CD4-positive, alpha-beta T cell (primary cell): ENCODE results near the gene TBX19. TPM values are rescaled to one million over a fixed set of nuclear protein-coding genes. Genes with fewer than 3 reads are reported as not detected.

Experiments used
- ATAC-seq: fragments of 200-7000 bp; cut with Tn5 transposase; one replicate; pipeline ENCODE4 v1.10.0; 2022; ENCODE audit warnings: mild to moderate bottlenecking; ENCODE audit not compliant: poor library complexity
- CTCF ChIA-PET: fragments of 350-600 bp; sonication (Branson Sonifier 250); formaldehyde crosslinking; loops from one replicate; lab custom pipeline; 2021; ENCODE audit warnings: antibody characterized with exemption, inconsistent platforms; lab: Charles Lee
- POLR2A ChIA-PET: fragments of 350-600 bp; sonication (Branson Sonifier 250); formaldehyde crosslinking; loops from one replicate; lab custom pipeline; 2021; ENCODE audit warnings: antibody characterized with exemption, inconsistent platforms; lab: Charles Lee
- DNase-seq, 14 experiments: peaks; one replicate each; pipeline ENCODE4 v3.0.0-alpha.2; 2013 to 2020; ENCODE audit warnings: mixed read lengths in 2 of 14
- H3K27ac ChIP-seq, 2 donors: one replicate each; pipeline versions ENCODE4 v1.5.1 to v1.7.0; 2013; ENCODE audit warnings: low read length in 2 of 2, low read depth in 1 of 2, mild to moderate bottlenecking in 1 of 2
- H3K27me3 ChIP-seq, 2 experiments: 1 replicate in 1 of 2; 2 replicates in 1 of 2; pipeline versions ENCODE4 v1.6.1 to v1.7.0; 2013; ENCODE audit warnings: low read length in 2 of 2, control low read depth in 1 of 2, mild to moderate bottlenecking in 1 of 2, moderate library complexity in 1 of 2; ENCODE audit not compliant: insufficient read depth in 2 of 2, control insufficient read depth in 1 of 2
- H3K36me3 ChIP-seq: one replicate; pipeline ENCODE4 v1.6.1; 2013; ENCODE audit warnings: low read length, control low read depth; ENCODE audit not compliant: insufficient read depth
- H3K4me1 ChIP-seq: one replicate; pipeline ENCODE4 v1.6.1; 2013; ENCODE audit warnings: low read length, control low read depth; ENCODE audit not compliant: insufficient read depth
- H3K4me3 ChIP-seq: one replicate; pipeline ENCODE4 v1.5.1; 2013; ENCODE audit warnings: mild to moderate bottlenecking, low read length, moderate library complexity
- H3K9me3 ChIP-seq, 2 experiments: 1 replicate in 1 of 2; 2 replicates in 1 of 2; pipeline versions ENCODE4 v1.6.1 to v1.7.0; 2013; ENCODE audit warnings: low read length in 2 of 2, mild to moderate bottlenecking in 2 of 2, control low read depth in 1 of 2, moderate library complexity in 1 of 2; ENCODE audit not compliant: control insufficient read depth in 1 of 2, insufficient read depth in 1 of 2
- H3K27ac Mint-ChIP-seq: one replicate; pipeline ENCODE4 v1.8.0; 2020; ENCODE audit warnings: mixed read lengths
- H3K27me3 Mint-ChIP-seq: one replicate; pipeline ENCODE4 v1.8.0; 2021; ENCODE audit warnings: mixed read lengths
- H3K36me3 Mint-ChIP-seq: one replicate; pipeline ENCODE4 v1.8.0; 2021; ENCODE audit warnings: low read depth, mixed read lengths
- H3K4me1 Mint-ChIP-seq: one replicate; pipeline ENCODE4 v1.8.0; 2021; ENCODE audit warnings: low read depth, mixed read lengths
- H3K4me3 Mint-ChIP-seq: one replicate; pipeline ENCODE4 v1.8.0; 2020; ENCODE audit warnings: mild to moderate bottlenecking, mixed read lengths
- H3K9me3 Mint-ChIP-seq: one replicate; pipeline ENCODE4 v1.8.0; 2020; ENCODE audit warnings: mixed read lengths
- intact Hi-C, 2 experiments: fragments of 100-400 bp; cut with DNase I in 1 of 2; cut with micrococcal nuclease in 1 of 2; formaldehyde crosslinking; loops; one replicate each; pipeline versions ENCODE4 v1.15.1 to v1.9.0; 2023 to 2025; cut with DNase I, micrococcal nuclease
- total RNA-seq, 174 experiments: library from RNA in 2 of 174; stranded (reverse) in 2 of 174; gene quantifications; one replicate each; pipeline ENCODE4 v1.2.3 and lab custom pipeline; 2021 to 2026
- TF ChIP-seq, protein P1 (sequence below): fragments of 200-600 bp; IDR thresholded peaks from one replicate; pipeline ENCODE4 v1.8.0; 2022; ENCODE audit warnings: antibody characterized with exemption, mild to moderate bottlenecking

TBX19 gene
- total RNA-seq, 2 experiments from 2014 or later, result 1.6 to 1.8 TPM

DNA sequence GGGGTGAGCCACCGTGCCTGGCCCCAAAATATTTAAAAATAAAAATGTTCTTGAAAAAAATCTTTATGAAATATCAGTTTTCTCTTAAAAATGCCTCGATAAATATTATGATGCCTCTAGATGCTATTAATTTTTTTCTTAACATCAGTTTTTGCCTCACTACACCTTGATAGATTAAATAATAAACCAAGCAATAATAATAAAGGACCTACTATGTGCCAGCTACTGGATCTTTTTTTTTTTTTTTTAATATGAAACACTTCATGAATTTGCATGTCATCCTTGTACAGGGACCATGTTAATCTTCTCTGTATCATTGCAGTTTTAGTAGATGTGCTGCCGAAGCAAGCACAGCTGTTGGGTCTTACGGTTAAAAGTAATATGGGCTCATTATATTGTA, 17.5 kb upstream of the TBX19 start:
- H3K9me3 Mint-ChIP-seq, result peaks cover 2% of the 10 kb centered on the region
- no peak overlapping the region for H3K4me3 Mint-ChIP-seq
- CTCF ChIA-PET, result no interaction called here
- H3K4me1 Mint-ChIP-seq, result peaks cover 24% of the 10 kb centered on the region
- Histone ChIP-seq H3K4me1 (no peaks in the 10 kb centered on the region), H3K9me3 (no peaks in the 10 kb centered on the region), H3K4me3 (no peak overlapping the region), H3K27me3 (no peaks in the 10 kb centered on the region), H3K36me3 (peaks cover 13% of the 10 kb centered on the region), H3K27ac (no peak overlapping the region)
- ATAC-seq (no peak), DNase-seq (no peak)
- no peak overlapping the region for H3K27ac Mint-ChIP-seq
- intact Hi-C loops, result no loop called here
- peaks cover 53% of the 10 kb centered on the region for H3K36me3 Mint-ChIP-seq
- H3K27me3 Mint-ChIP-seq, result no peaks in the 10 kb centered on the region
- TF ChIP-seq, protein P1, sequence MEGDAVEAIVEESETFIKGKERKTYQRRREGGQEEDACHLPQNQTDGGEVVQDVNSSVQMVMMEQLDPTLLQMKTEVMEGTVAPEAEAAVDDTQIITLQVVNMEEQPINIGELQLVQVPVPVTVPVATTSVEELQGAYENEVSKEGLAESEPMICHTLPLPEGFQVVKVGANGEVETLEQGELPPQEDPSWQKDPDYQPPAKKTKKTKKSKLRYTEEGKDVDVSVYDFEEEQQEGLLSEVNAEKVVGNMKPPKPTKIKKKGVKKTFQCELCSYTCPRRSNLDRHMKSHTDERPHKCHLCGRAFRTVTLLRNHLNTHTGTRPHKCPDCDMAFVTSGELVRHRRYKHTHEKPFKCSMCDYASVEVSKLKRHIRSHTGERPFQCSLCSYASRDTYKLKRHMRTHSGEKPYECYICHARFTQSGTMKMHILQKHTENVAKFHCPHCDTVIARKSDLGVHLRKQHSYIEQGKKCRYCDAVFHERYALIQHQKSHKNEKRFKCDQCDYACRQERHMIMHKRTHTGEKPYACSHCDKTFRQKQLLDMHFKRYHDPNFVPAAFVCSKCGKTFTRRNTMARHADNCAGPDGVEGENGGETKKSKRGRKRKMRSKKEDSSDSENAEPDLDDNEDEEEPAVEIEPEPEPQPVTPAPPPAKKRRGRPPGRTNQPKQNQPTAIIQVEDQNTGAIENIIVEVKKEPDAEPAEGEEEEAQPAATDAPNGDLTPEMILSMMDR, result no peak
- POLR2A ChIA-PET, result no interaction called here

DNA sequence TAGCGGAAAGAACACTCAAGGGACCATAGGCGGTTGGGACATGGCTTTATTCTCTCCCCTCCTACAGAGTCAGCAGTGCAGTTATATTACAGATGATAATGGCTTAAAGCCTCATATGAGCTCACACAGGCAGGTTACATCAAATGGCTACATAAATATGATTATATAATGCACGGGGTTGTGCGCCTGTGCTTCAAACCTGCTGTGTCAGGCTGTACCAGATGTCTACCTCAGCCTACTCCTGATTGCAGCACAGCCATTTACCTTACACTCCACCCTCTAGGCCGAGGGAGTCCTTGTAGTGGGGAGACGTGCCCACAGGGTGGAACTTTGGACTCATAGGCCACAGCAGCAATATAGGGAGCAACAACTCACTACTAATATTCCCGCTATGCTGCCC, 16.4 kb upstream of the TBX19 start:
- H3K9me3 Mint-ChIP-seq, result peaks cover 2% of the 10 kb centered on the region
- no peak overlapping the region for H3K27ac ChIP-seq
- no peaks in the 10 kb centered on the region for H3K4me1 ChIP-seq
- H3K4me3 ChIP-seq, result no peak overlapping the region
- no peaks in the 10 kb centered on the region for H3K27me3 Mint-ChIP-seq
- H3K4me3 Mint-ChIP-seq, result no peak overlapping the region
- TF ChIP-seq, protein P1, result no peak
- peaks cover 20% of the 10 kb centered on the region for H3K4me1 Mint-ChIP-seq
- no peaks in the 10 kb centered on the region for H3K9me3 ChIP-seq
- CTCF ChIA-PET, result no interaction called here
- DNase-seq (no peak), ATAC-seq (no peak)
- H3K36me3 Mint-ChIP-seq, result peaks cover 56% of the 10 kb centered on the region
- POLR2A ChIA-PET, result no interaction called here
- peaks cover 13% of the 10 kb centered on the region for H3K36me3 ChIP-seq
- intact Hi-C loops, result no loop called here
- no peaks in the 10 kb centered on the region for H3K27me3 ChIP-seq
- H3K27ac Mint-ChIP-seq, result no peak overlapping the region

DNA sequence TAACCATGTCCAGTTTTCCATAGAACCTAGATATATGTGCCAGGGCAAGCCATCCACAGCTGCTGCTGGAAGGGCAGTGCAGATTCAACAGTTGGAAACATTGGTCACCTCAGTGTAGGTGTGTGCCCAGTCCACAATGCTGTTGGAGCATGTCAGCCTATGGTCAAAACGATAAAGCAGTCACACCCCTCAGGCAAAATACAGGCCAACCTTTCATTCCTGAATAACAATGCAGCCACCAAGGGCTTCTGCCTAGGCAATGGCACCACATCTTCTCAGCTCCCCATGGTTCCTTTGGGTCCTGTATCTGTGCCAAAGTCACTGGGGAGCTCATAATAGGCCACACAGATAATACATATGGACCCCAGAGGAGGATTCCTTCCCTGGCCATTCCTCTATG, 15.1 kb upstream of the TBX19 start:
- Histone ChIP-seq H3K36me3 (peaks cover 13% of the 10 kb centered on the region), H3K4me3 (no peak overlapping the region), H3K27ac (no peak overlapping the region), H3K4me1 (no peaks in the 10 kb centered on the region), H3K27me3 (no peaks in the 10 kb centered on the region), H3K9me3 (no peaks in the 10 kb centered on the region)
- Mint-ChIP-seq H3K27me3 (no peaks in the 10 kb centered on the region), H3K9me3 (peaks cover 2% of the 10 kb centered on the region), H3K4me1 (peaks cover 9% of the 10 kb centered on the region), H3K36me3 (peaks cover 48% of the 10 kb centered on the region), H3K4me3 (no peak overlapping the region), H3K27ac (no peak overlapping the region)
- DNase-seq (no peak), ATAC-seq (no peak)
- ChIA-PET POLR2A (no interaction called here), CTCF (no interaction called here)
- TF ChIP-seq, protein P1, result no peak
- intact Hi-C loops, result no loop called here
